Iris pigment epithelial cell (primary cell): Measurements from ENCODE around the gene FRMPD4.

ENCODE experiments used
- DNase-seq: peaks from one replicate; pipeline ENCODE4 v3.0.0-alpha.2; 2011; ENCODE audit warnings: low read depth

FRMPD4 gene

DNA sequence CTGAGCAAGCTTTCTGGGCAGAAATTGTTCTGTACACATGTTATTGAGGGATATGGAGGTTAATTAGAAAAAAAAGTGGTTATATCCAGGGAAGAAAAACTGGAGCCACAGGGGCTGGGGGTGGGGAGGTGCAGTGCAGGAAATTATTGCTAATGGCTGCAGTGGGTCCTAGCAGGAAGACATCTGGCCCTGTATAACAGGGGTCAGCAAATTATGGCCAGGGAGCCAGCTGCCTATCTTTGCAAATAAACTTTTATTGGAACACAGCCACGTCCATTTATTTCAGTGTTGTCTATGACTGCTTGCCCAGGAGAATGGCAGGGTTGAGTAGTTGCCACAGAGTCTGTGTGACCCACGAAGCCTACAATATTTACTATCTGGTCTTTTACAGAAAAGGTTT is 629.6 kb downstream of the FRMPD4 start:
- no peak for DNase-seq

DNA sequence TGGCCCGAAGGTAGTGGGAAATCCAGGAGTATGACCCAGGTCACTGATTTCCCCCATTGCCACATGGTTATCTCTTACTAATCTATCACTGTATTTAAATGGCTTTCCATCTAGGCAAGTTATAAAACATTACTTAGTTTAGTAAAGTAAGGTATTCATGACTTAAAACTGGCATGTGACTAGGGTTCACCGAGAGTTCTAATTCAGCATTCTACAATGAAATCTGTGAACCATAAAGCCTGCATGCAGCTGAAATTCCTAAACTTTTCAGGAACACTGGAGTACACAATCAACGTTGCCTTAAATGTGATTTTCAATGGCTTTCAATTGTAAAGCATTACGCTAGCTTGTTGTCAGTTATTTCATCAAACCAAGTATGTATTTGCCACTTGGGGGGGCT is 630.2 kb downstream of the FRMPD4 start:
- no peak for DNase-seq

DNA sequence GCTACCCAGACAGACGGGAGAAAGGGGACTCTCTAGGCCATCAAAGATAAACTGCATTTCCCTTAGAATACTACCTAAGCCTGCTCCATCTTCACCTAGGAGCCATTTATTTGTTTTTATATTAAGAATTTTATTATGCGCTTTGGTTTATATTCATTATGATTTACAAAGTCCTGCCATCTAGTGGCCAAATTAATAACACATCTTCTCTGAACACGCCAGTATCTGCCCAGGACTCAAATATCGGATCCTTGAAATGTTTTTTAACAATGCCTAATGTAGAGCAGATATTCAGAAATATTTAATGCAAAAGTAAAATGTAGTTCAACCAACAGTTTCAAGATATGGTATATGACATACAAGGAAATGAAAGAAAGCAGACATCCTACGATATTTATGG is 632.2 kb downstream of the FRMPD4 start:
- DNase-seq, result peak; percentile 38

DNA sequence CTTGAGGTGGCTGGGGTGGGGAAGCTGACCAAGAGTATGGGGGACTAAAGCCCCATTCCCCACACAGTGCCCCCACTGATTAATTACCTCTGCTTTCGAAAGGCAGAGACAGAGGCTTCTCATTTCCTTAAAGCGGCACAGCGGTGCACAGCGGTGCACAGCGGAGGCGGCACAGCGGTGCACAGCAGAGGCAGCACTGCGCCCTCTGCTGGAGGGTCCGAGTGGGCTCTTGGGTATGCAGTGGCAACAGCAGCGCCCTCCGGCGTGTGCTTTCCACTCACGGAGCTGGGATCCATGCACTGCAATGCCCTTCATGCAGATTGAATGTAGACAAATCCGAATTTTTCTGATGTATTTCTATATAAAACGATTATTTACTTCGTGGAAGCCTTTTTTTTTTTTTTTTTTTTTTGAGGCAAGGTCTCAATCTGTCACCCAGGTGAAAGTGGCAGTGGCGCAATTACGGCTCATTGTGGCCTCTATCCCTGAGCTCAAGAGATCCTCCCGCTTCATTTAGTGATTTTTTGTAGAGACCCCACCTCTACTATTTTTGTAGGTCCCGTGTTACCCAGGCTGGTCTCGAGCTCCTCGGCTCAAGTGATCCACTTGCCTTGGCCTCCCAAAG is 633.3 kb downstream of the FRMPD4 start:
- peak; percentile 36 for DNase-seq
